Choroid plexus epithelial cell (primary cell): Measurements from ENCODE around the gene KLHL29.

ENCODE experiments used
- DNase-seq: peaks from one replicate; pipeline ENCODE4 v3.0.0-alpha.2; 2010; ENCODE audit warnings: low read depth
- H3K4me3 ChIP-seq: 2 replicates; pipeline ENCODE4 v1.5.1; 2011; ENCODE audit warnings: low read depth, mild to moderate bottlenecking, control low read depth, low read length, moderate library complexity
- CTCF ChIP-seq: conservative IDR thresholded peaks from 2 replicates; pipeline ENCODE4 v1.5.1; 2011; ENCODE audit warnings: low read depth, mild to moderate bottlenecking, control low read depth, inconsistent platforms, low read length, moderate library complexity

KLHL29 gene

GRCh38 chr2:23669413-23670244, 284.6 kb downstream of the KLHL29 start:
- TF ChIP-seq CTCF: no peak
- DNase-seq: peak; percentile 56
- no peak overlapping the region for H3K4me3 ChIP-seq

- no peak for DNase-seq
- H3K4me3 ChIP-seq: no peak overlapping the region
- TF ChIP-seq CTCF: no peak
These were observed 285.2 kb downstream of the KLHL29 start for GRCh38 chr2:23670245-23670592.

DNA sequence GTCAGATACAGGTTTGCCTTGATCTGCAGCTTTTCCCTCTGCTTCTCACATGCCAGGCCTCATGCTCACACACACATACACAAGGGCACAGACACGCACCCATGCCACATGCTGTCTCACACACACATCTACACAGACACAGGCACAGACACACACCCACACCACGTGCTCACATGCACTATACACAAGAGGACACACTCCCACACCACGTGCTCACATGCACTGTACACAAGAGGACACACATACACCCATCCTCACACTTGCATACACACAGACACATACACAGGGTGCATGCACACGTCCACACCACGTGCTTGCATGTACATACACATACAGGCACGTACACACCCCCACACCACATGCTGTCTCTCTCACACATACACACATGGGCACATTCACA, 288.1 kb downstream of the KLHL29 start:
- no peak for DNase-seq
- no peak overlapping the region for H3K4me3 ChIP-seq
- TF ChIP-seq CTCF: no peak

DNA sequence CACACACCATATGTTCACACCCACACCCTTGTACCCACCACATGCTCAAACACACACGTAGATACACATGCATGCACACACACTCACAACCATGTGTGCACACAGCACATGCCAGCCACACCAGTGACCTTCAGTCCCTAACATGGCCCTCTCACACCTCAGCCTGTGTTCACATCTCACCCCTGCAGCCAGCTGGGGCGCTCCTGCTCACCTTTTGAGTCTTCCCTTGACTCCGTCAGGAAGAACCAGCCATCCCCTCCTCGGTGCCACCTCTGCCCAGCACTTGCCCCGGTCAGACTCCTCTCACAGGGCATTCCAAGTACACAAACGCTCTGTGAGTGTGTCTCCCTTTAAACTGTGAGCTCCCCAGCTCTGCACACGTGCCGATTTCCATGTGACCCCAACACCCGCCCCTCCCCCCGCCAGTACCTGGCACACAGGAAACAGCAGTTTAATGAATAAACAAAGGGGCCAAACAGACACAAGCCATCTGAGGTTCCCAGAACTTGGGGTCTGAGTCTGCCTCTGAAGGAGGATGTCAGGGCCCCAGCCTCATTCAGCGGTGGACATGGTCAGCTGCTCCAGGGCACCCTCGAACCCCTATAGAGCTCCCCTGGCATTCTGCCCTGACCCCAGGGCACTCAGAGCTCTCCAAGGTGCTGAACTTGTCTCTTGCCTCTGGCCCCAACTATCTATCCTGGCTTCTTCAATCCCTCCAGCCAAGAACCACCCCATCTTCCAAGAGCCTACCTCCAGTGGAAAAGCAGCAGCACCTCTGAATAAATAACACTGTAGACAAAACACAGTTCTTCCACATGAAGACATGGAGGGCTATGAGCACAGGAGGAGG, 289.1 kb downstream of the KLHL29 start:
- peak; percentile 18 for DNase-seq
- H3K4me3 ChIP-seq: no peak overlapping the region
- no peak for TF ChIP-seq CTCF

- no peak for TF ChIP-seq CTCF
- no peak overlapping the region for H3K4me3 ChIP-seq
- no peak for DNase-seq
These were observed 290.5 kb downstream of the KLHL29 start for GRCh38 chr2:23675506-23675905.

- H3K4me3 ChIP-seq: no peak overlapping the region
- DNase-seq: no peak
- TF ChIP-seq CTCF: no peak
These were observed 292.9 kb downstream of the KLHL29 start for GRCh38 chr2:23677836-23678235.

GRCh38 chr2:23679044-23679443, 294.1 kb downstream of the KLHL29 start:
- no peak for DNase-seq
- H3K4me3 ChIP-seq: no peak overlapping the region
- no peak for TF ChIP-seq CTCF
